Activated naive CD4-positive, alpha-beta T cell treated with anti-CD3 and anti-CD28 coated beads, Interleukin-2, amount 50 U/mL, for 16 hours (primary cell): ENCODE results near the gene CEP85.
"Not testable (repeated sequence)": the region's sequence is repeated elsewhere in the genome, so short reads cannot be mapped to it uniquely, and the experiment has no call there.

Experiments used
- DNase-seq: peaks from one replicate; pipeline ENCODE4 v3.0.0-alpha.2; 2020

CEP85 gene

GRCh38 chr1:26291939-26292338 is 57.9 kb downstream of the CEP85 start:
- DNase-seq, result no peak

- not testable (repeated sequence) for DNase-seq
Measured at GRCh38 chr1:26292735-26293134, 58.7 kb downstream of the CEP85 start.

DNA sequence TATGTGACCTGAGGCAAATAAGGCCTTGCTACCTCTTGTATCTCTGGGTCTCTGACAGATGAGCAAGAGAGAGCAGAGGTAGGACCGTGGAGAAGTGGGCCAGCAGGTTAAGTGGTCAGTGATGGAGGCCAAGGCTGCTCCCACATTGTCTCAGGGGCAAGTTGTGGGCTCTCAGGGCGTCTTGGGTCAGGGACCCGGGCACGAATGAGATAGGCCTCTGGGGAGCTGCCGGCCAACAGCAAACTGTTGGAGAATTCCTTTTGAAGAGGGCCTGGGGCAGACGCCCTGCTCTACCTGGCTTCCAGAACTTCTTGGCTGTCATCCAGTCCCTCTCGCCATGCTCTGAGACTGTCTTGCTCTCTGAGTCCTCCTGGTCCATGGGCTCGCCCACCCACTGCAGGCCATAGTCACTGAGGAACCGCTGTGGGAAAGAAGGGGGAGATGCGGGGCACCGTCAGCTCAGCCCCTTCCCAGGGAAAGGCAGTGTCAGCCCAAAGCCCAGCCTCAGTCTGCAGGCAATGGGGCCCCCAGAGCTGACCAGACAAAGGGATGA is 60.0 kb downstream of the CEP85 start:
- no peak for DNase-seq

DNA sequence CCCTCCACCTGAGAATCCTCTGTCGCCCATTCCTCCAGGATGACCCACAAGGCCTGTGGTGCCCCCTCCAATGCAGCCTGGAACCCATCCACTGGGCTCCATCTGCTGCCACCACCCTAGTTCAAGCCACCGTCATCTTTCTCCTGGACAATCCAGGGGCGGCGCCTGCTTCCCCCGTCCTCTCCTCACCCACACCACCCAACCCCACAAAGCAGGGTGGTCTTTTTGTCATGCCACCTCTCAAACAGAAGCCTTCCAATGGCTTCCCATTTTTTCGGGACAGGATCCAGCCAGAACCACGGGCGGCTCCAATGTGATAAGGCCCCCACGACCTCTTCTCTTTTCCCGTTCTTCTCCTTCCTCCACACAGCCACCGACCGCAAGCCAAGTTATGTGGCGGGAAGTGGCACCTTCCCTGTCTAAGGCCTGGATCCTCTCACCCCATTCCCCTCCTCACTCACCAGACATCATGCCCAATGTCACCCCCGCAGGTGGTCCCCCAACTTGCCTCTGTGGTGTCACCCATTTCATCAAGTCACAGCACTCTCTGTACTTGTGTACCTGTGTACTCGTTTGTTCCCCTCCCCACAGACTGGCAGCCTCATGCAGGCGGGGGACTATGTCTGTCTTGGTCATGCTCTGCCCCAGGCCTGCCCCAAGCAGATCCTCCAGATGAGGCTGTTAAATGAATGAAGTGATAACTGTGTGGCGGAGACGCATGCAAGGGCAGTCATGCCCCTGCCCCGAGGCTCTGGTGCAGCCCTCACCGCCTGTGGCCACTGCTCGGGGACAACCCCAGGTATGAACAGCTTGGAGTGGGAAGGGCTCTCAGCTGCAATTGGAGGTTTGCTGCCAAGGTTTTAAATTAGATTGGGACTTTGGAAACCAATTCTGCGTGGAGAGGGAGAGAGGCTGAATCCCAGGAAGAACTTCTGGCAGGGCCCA is 61.5 kb downstream of the CEP85 start:
- DNase-seq, result no peak

- no peak for DNase-seq
Measured at GRCh38 chr1:26296340-26297056, 62.5 kb downstream of the CEP85 start.

DNA sequence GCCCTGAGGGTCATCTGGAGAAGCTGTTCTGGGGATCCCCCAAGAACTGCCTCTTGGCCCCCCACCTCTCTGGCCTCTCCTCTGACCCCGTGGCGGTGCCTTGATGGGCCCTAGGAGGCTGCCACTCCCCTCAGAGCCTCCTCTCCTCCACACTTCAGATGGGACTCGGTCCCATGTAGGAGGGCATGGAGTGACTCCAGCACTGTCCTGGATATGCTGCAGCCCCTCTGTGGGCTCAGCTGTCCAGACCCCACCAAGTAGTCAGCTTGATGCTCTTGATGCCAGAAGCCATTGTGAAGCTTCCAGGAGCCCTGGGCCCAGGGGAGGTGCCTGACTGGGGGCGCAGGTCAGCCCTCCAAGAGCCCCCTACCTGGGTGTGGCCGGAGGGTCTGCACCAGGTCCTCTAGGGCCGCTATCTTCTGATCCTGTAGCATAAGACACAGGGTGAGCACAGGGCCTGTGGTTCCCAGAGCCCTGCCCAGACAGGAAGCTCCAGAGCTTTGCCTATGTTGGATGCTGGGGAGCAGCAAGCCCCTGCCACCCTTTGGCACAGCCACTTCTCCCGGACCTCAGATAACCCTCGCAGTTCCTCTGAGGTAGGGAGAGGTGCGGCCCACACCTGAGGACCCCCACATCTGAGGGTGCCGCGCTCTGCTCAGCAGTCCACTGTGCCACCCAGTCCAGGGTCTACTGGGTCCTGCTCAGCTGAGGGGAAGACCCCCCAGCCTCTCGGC is 63.2 kb downstream of the CEP85 start:
- DNase-seq, result no peak

DNA sequence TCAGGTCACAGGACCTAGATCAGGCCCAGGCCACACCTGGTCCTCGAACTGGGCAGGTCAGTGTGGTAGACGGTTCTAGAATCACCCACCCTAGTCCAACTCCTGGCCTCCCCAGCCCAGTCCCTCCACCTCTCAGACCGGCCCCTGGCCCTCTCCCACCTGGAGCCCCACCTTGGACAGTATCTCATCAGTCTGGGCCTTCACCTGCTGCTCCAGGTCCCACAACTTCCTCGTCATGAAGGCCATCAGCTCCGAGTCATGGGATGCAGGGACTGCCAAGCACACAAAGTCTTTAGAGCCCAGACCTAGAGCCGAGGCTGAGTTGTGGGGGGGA is 63.8 kb downstream of the CEP85 start:
- no peak for DNase-seq

GRCh38 chr1:26300578-26301275 is 66.7 kb downstream of the CEP85 start:
- DNase-seq, result no peak

GRCh38 chr1:26302733-26303405 is 68.9 kb downstream of the CEP85 start:
- DNase-seq, result no peak

DNA sequence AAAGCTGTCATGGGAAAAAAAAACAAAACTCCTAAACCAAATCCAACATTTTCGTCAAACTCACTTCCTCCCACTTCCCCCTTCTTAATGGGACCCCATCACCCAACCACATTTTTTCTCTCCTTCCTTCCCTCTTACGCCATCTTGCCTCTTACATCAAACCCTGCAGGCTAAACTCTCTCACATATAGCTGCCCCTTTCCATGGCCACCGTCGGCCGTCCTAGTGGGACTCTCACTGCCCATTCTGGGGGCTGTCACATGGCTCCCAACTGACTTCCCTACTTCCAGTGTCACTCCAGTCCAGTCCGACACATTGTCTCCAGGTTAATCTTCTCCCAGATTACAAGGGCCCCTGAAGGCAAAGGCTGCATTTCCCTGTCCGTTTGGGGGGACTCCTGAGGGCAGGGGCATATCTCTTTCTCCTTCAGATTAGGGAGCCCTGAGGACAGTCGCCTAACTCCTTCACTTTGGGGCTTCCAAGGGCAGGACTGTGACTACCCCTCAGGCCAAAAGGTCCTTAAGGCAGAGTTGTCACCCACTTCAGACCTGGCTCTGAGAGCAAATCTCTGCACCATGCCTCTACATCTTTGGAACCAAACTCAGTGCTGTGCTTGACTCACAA is 71.8 kb downstream of the CEP85 start:
- DNase-seq, result no peak

- DNase-seq, result peak; percentile 92
Measured at GRCh38 chr1:26306290-26307229, 72.6 kb downstream of the CEP85 start, which contains the start of gene UBXN11. UBXN11 (minus strand) TSS chr1:26306636; CDS start chr1:26302883, 3,753 bp downstream.

DNA sequence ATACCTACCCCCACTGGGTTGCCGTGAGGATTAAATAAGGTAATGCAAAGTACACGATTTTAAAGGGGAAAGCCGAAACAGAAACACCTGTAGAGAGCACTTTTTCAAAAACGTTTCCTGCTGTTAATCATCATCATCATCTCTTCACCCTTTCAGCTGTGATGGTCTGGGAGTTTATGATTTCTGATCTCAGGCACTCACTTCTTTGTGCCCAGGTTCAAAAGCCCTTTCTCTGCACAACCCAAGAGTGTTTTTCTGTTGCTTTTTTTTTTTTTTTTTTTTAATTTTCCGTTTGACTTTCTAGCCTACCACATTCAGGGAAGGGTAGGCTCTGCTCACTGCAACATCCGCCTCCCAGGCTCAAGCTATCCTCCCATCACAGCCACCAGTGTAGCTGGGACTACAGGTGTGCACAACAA is 73.4 kb downstream of the CEP85 start:
- DNase-seq, result no peak

DNA sequence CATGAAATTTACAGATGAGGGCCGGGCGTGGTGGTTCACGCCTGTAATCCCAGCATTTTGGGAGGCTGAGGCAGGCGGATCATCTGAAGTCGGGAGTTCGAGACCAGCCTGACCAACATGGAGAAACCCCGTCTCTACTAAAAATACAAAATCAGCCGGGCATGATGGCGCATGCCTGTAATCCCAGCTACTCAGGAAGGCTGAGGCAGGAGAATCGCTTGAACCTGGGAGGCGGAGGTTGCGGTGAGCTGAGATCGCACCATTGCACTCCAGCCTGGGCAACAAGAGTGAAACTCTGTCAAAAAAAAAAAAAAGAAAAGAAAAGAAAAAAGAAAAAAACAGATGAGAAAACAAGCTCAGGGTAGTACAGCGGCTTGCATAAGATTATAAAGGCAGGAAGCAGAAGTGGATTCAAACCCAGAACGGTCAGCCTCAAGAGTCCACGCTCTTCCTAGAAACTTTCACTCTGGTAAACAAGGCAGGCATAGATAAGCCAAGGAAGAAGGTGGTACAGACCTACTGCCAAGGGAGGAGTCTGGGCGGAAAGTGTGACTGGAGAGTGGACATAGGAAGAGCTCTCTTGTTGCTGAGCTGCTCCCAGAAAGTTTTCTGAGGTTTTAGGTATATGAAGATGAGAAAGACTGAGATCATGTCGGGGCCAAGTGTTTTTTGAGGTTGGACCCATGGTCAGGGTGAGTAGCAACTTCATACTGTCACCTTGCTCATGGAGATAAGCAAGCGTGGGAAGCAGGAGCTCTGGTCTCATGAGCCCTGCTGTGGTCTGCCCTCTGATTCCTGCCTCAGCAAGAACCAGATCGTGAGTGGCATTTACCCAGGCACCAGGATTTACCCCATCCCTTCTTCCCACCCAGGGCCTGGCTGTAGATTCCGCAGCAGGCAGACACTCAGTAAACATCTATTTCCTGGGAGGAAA is 74.2 kb downstream of the CEP85 start:
- DNase-seq, result not testable (repeated sequence)

DNA sequence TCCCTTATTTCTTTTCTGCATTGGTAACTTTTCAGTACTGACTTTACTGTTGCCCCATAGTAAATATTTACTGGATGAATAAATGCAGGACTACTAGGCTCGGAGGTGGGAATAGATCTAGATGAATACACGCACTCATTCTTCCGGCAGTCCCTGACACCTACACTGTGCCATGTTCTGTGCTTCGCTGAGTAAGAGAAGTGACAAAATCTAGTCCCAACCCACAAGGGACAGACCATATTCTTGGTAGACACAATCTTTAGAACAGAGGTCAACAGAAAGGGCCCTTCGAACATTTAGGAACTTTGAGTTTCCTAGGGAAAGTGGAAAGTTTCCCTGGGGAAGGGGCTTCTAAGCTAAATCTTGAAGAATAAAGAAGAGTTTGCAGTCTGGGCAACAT is 80.5 kb downstream of the CEP85 start:
- DNase-seq, result no peak

DNA sequence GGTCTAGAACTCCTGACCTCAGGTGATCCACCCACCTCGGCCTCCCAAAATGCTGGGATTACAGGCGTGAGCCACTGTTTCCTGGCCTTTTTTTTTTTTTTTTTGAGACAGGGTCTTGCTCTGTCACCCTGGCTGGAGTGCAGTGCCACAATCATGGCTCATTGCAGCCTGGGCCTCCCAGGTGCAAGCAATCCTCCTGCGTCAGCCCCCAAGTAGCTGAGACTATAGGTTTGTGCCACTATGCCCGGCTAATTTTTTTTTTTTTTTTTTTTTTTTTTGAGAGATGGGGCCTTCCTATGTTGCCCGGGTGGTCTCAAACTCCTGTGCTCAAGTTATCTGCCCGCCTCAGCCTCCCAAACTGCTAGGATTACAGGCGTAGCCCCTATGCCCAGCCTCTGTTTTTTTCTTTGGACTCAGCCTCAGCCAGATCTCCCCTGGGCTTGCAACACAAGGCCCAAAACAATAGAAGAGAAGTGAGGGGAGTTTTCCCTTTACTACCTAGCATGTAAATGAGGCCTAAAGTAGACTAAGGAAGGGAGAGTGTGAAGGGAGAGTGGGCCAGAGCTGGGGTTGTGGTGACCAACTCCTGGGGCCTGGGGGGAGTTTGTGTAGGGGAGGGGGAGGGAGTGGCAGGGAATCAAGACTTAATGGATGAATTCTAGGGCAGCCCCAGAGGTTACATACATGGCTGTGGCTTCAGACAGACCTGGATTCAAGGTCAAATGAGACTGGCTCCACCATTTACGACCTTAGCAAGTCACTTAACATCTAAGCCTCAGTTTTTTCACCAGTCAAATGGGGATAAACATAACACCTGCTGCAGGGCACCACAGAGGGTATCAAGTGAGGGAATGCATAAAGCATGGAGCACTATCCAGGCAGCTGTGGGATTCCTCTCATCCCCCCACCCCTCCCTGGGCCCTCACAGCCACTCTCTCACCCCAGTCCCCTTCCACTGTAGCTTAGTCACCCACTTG is 82.2 kb downstream of the CEP85 start:
- no peak for DNase-seq

GRCh38 chr1:26317146-26317545 is 83.1 kb downstream of the CEP85 start:
- DNase-seq, result no peak

DNA sequence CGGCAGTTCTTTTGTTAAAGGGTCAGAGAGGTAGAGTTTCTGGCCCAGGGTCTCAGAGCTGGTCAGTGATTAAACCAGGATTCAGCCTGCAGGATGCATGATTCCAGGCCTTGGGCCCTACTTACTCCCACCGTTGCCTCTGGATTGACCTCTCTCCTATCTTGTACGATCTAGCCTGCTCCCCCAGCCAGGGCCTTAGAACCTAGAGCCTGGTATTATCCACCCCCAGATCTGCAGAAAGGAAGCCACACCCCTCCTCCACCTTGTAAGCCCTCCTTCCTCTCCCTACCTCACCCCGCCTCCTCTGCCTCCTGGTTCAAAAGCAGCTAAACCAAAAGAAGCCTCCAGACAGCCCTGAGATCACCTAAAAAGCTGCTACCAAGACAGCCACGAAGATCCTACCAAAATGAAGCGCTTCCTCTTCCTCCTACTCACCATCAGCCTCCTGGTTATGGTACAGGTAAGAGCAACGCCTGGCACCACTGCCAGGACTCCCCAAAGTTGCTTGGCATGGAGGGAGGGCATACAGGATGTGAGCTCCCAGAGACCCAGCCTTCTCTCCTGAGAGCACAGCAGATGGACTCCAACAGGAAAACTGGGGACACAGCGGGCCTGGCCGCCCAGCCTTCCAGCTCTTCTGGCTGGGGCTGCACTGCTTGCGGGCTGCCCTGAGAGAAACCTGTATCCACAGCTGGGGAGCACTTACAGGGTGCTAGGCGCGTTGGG is 83.8 kb downstream of the CEP85 start, which contains the start of gene CD52:
Gene CD52 (plus strand): TSS at position 347 of the 726 bp plus-strand sequence. CDS start 60 bp downstream, at position 407.
- DNase-seq, result peak; percentile 79
